HG02588 (cell line): Measurements from ENCODE around the gene LCN2.
"Not testable (repeated sequence)": the region's sequence is repeated elsewhere in the genome, so short reads cannot be mapped to it uniquely, and the experiment has no call there.

ENCODE experiments used
- ATAC-seq: cut with Tn5 transposase; IDR thresholded peaks from one replicate; pipeline ENCODE4 v1.9.1; 2021; ENCODE audit warnings: mild to moderate bottlenecking, moderate library complexity; ENCODE audit not compliant: unreplicated experiment

The LCN2 gene

DNA sequence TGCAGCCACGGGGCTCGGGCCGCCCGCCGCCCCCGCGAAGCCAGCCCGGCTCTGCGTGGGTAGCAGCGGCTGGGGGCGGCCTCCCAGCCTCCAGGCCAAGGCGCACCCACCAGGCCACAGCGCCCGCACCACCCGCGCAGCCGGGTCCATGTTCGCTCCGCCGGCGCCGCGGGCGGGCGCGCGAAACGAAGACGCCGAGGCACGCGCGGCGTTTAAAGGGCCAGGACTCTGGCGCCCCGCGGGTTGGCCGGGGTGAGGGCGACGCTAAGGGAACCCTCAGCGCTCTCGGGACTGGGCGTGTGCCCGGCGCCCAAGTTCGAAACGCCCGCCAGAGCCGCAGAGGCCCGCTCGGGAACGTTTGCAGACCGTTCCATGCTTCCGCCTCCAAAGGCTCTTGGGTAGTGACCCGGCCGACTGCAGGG is 21.7 kb upstream of the LCN2 start, which contains the start of gene PTGES2:
Gene PTGES2 (minus strand): TSS at position 162 of the 422 bp plus-strand sequence. CDS start 12 bp downstream, at position 150.
- ATAC-seq: peak; percentile 50

DNA sequence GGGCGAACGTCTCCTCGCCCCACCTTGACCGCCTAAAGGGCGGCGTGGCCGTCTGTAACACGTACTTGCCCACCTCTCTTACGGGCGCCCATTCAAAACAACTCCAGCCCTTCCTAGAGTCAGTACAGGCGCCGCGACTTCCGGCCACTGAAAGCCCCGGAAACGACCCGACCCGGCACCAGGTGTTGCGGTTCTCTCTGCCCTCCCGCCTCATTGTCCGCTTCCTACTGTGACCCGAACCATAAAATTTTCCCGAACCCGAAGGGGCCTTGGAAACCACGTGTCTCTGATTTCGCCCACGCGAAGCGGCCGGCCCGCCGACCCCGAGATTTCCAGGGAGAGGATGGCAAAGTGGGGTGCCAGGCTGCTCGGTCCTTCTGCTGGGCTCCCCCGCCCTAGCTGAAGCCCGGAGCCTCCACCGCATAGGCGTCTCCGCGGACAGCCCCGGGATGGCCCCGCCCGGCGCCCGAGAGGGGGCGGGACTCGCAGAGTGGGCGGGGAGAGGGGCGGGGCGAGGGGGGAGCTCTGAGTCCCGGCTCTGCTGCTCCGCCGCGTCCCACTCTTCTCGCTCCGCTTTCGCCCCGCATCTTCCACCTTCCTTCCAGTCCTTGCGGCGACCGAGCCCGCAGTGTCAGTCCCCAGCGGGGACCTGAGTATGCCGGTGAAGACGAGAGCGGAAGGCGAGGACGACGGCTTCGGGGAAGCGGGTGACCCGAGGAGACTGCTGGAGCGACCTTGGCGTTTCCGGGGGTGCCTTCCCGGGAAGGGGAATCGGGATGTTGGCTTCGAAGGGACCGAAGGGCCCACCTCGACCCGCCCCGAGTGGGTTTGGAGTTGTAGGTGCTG is 21.0 kb upstream of the LCN2 start:
- peak; percentile 57 for ATAC-seq

DNA sequence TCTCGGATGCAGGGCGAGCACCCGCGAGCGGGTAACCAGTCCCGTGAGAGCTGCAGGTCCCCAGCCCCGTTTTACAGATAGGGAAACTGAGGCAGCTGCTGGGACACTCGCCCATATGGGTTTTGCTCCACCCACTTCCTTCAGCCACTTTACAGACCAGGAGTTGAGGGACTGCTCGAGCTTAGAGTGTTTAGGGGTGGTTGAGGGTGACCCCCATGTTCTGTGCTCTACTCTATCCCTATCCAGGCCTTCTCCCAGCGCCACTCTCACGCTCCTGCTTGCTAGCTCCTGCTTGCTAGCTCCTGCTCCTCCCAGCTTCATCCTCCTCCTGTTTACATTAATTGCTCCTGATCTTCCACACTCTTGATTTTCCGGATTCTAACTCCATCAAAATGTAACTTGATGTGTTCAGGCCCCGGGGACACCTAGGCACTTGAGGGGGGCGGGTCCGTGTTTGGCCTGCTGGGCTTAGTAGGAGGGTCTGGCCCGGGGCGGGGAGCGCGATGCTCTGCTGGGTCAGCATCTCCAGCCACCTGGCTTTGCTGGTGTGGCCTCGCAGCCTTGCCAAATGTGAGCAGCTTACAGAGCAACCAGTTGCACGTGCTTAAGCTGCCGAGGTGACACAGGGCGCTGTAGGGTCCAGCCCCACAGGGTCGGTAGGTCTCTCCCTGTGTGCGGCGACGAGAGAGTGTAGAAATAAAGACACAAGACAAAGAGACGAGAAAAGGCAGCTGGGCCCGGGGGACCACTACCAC is 20.2 kb upstream of the LCN2 start:
- ATAC-seq: no peak

DNA sequence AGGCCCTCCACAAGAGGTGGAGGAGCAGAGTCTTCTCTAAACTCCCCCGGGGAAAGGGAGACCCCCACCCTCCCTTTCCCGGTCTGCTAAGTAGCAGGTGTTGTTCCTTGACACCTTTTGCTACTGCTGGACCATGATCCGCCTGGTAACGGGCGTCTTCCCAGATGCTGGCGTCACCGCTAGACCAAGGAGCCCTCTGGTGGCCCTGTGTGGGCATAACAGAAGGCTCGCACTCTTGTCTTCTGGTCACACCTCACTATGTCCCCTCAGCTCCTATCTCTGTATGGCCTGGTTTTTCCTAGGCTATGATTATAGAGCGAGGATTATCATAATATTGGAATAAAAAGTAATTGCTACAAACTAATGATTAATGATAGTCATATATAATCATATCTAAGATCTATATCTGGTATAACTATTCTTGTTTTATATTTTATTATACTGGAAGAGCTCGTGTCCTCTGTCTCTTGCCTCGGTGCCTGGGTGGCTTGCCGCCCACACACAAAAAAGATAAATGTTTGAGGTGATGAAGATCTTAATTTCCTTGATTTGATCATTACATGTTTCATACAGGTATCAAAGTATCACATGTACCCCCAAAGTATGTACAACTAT is 19.2 kb upstream of the LCN2 start:
- ATAC-seq: not testable (repeated sequence)

DNA sequence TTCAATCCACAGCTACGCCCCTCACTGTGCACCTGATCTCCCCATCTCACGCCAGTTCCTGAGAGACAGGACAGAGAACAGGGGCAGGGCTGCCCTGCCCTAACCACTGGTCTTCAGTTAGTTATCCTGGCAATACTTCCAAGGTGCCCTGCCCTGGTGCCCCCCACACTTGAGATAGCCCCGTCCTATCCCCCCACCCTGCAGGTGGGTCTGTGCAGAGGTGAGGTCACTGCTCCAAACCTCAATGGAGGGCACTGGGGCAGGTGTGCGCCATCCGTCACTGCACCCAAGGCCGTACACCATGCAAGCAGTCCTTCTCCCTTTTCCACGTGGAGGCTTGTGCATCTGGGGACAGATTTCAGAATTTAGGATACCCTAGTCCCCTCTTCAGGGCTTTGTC is 18.6 kb upstream of the LCN2 start:
- ATAC-seq: not testable (repeated sequence)

DNA sequence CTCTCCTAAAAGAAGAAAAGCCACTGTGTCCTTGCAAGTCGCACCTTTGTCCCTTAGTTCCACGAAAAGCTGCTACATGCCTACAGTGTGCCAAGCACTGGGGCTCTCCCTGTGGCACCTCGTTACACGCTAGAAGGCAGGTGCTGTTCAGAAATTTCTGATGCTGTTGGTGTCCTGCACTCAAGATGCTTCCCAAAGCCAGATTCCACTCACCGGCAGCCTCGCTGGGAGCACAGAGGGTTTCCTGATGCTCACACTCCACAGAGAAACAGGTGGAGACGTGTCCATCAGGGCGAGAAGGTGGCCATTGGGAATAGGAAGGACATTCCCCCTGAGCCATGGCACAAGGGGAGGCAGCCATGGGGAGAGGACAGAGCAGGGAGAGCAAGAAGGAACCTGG is 17.9 kb upstream of the LCN2 start:
- ATAC-seq: not testable (repeated sequence)

DNA sequence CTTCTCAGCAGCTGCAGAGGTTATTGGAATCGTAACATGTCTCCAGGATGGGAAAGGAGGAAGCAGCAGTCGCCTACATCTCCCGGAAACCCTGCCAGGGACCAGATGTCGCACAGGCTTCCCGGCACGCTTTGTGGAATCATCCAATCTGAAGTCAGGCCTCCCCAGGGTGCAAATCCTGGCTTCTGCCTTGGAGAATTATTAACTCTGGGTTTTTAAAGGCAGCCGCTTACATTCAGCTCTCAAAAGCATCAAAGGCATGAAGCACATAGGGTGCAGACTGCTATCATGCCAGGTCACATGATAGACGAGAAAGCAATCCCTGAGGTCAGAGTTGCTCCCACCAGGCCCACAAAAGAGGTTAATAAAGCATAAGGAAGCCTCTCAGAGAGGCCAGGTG is 17.1 kb upstream of the LCN2 start:
- not testable (repeated sequence) for ATAC-seq

DNA sequence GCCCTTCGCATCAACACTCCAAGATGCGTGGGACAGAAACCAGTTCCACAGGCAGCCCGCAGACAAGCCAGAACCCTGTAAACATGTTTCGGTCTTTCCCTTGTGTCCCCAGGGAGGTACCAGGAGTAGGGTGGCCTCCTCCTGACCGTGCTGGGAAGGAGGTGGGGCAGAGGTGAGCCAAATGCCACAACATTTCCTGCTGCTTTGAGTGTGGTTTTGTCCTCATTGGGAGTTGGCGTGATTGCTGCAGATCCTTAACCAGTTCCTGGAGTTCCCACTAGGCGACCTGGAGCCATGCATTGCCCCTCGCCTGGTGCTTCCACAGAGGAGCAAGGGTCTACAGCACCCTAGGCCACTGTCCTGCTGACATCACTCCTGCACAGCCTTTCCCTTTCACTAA is 13.7 kb upstream of the LCN2 start:
- not testable (repeated sequence) for ATAC-seq

DNA sequence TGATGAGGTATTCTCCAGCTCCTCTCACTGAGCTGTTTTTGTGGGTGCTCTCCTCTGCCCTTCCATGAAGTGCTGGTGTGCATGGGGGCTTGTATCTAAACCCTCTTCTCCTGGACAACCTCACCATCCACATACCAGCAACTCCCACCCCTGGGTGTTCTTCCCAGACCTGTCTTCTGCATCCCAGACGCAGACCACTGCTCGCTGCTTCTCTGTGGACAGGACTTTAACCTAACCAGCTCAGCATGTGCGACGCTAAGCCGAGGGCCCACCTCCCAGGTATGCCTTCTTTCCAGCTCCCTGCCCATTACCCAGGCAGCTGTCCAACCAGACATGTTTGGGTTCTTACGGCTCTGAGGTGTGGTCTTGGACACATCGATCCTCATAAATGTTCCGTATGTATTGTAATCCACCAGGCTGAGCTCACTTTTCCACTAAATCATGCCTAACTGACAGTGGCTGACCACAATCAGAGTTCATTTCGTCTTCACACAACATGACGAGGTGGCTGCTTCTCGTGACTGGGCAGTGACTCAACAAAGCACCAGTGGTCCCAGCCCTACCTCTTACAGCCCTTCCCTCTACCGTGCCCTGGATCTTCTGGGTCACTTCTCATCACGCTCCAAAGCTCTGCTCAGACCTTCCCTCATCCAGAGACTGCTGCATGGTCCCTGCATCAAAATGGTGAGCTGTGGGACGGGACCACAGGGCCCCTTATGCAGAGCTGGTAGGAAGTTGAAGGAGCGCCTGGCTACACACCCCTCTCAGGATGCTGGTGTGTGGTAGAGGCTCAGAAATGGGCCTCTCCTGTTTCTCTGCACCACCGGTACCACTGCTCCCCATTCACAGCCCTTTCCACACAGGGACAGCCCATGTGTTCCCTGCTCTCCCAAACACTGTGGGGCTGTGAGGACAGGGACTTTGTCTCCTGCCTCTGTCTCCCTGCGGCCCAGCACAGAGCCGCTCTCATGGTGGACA is 12.1 kb upstream of the LCN2 start:
- ATAC-seq: no peak

DNA sequence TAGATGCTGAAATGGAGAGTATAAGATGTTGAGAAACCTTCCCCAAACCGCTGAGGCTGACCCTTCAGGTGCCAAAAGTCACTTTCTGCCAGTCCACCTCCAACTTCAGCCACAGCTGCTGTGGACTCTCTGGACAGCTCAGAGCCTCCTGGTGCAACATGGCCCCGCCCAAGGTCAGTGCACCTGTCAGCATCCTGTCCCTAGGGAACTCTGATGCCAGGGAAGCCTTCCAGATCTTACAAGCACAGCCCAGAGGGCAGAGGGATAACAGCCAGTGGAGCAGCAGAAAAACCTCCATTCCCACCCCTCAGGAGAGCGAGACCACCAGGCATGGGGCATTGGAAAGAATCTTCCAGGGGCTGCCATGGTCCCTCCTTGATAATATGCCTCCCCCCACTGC is 11.3 kb upstream of the LCN2 start:
- no peak for ATAC-seq

DNA sequence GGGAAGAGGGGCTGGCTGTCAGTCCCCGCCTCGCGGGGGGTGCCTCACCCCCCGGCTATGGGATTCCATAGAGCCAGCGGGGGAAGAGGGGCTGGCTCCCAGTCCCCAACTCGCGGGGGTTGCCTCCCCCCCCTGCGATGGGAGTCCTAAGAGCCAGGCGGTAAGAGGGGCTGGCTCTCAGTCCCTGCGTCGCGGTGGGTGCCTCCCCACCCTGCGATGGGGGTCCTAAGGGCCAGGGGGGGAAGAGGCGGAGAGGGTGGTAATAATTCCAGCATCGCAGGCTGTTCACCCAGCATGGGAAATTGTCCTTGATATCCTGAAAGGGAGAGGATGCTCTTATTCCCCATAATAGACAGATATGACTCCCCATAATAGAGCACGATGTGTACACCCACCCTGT is 9.6 kb upstream of the LCN2 start:
- ATAC-seq: no peak

DNA sequence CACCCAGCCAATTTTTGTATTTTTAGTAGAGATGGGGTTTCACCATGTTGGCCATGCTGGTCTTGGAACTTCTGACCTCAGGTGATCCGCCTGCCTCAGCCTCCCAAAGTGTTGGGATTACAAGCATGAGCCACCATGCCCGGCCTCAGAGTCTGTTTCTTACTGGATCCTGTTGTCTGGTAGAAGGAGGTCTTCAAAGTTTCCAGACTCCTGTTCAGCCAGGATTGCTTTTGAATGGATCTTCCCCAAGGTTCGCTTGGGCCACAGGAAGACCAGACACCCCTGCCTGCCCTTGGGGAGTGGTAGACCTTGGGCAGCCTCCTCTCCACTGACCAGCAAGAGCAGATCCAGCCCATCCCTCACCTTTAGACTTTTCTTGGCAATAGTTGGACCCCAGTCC is 7.6 kb upstream of the LCN2 start:
- ATAC-seq: no peak

DNA sequence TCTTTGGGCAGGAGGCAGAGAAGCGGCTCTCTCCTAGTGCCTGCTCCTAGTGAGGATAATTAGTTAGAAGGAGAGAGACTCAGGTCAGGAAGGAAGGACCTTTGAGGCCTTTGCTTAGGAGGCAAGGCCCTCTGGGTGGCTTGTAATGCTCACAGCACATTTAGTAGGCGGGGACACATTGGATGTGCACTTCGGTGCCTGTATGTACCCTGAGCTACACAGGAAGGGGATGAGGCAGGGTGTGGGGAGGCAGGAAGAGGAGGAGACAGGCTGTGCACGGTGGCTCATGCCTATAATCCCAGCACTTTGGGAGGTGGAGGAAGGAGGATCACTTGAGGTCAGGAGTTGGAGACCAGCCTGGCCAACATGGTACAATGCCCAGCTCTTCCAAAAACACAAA is 7.2 kb upstream of the LCN2 start:
- ATAC-seq: no peak

DNA sequence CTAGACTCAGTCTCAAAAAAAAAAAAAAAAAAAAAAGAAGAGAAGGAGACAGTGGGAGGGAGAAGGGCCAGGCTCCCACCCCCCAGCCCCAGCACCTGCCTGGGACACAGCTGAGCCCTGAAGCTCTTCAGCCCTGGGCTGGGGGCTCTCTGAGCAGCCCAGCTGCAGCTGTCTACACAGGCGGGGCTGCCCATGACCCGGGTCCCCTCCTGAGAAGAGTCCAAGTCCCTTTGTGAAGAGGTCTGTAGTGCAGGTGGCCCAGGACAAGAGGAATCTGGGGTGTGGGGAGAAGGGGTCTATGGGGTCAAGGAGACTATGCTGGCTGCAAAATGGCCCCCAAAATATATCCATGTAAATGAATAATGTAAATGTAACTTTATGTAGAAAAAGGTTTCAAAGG is 6.7 kb upstream of the LCN2 start:
- ATAC-seq: no peak

DNA sequence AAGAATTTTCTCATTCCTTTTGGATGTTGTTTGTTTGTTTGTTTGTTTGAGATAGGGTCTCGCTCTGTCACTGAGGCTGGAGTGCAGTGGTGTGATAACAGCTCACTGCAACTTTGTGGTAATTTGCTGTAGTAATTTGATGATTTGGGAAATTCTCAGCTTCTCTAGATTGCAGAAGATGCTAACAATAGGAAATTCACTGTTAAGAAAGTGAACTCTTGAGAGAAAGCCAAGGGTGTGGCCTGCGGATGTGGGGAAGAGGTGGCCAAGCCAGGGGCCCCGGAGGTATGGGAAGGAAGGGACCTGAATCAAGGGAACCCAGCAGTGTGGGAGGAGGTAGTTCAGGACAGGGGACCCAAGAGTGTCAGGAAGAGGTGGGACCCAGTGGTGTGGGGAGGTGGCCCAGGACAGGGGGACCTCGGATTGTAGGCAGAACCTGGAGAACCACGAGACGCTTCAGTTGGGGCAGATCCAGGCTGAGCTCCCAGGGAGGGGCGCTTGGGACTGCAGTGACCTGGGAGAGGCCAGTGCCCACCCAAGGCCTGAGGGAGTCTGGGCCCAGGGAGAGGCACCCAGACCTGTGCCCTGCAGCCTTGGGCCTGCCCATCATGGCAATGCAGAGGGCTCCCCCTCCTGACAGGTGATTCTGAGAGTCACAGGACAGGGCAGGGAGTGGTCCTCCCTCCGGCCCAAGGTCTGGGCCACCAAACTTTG is 5.6 kb upstream of the LCN2 start:
- no peak for ATAC-seq

DNA sequence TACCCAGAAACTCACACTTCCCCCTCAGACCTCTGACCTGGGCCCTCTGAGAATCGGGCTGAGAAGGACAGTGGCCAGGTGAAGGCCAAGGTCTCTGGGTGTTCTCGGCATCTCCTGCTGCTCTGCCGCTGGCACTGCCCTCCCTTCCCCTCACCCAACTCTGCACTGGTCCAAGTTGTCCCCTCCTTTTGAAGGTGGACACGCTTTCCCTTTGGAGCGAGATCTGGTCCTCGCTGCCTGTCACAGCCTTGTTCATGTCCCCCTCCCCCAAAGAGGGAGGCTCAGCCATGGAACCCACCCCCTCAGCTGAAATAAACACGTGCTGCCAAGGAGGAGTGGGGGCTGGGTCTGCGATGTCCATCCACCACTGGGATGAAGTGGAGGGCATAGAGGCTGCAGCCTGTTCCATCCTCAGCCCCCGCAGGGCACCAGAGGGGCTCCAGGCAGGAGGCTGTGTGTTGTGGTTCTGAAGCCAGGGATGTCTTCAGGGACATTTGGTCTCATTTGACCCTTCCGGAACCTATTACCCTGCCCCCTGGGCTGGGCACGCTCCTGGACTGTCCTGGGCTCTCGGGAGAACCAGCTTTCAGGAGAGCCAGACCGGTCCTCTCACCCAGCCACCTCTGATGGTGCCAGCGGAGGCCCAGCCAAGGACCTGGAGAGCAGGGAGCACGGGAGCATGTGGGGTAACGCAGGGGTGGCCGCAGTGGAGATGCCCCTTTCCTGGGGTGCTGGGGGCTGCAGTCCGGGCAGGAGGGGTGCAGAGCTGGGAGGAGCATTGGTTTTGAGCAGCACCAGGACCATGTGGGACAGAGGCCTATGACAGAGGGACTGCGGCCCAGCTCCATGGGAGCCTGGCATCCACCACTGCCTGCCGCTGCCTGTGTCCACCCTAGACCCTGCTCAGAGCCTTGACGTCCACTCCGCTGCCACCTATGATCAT is 4.7 kb upstream of the LCN2 start:
- no peak for ATAC-seq

DNA sequence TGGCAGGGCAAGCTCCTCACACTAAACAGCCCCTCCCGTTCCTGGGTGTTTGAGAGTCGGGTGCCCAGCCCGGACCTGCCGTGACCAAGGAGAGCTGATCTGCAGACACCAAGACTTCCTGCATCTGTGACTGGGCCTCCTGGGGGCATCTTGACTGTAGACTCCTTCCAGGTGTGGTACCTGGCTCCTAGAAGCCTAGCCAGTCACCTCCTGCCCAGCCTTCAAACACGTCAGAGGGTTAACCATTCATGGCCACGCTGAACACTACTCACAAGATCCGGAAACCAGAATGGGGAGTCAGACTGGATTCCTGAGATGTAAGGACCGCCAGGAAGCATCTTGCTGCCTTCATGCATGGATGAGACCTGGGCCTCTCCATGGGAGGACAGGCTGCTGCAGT is 3.7 kb upstream of the LCN2 start:
- ATAC-seq: no peak

DNA sequence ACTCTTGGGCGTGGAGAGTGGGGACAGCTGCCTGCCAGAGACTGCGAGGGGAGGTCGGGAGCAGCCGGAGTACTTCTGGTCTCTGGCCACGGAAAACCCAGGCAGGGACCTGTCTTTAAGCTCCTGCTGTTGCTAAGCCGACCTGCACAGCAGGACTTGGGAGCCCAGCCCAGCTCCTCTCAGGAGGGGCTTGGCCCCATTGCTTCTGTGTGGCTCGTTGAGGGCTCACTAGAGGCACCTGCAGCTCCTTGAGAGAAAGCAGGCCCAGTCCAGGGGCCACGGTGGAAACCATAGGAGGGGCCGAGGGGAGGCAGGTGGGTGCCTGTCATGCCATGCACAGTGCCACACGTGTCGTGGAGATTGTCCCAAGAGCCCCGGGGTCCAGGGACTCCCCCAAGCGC is 3.3 kb upstream of the LCN2 start:
- no peak for ATAC-seq

DNA sequence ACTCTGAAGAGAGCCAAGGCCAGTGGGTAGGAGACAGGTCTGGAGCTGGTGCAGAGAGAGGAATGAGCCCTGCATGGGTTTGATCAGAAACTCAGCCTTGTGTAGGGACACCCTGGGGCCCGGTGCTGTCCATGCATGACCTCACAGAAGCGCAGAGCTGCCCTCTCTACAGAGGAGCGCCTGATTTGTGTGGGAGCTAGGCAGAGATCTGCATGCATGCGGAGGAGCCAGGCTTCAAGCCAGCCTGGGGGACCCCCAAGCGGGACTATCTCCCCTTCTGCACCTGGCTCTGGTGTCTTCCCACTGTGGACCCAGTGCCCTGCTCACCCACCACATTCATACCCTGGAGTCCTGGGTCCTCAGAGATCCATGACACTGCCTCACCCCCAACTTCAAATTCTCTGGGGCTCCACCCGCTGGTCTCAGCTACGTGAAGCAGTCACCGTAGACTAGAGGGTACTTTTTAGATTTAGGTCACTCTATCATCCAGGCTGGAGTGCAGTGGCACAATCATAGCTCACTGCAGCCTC is 2.6 kb upstream of the LCN2 start:
- ATAC-seq: no peak
